ENCODE results near the gene TNIK.
"Not testable (repeated sequence)": the region's sequence is repeated elsewhere in the genome, so short reads cannot be mapped to it uniquely, and the experiment has no call there.

Gene TNIK

DNA sequence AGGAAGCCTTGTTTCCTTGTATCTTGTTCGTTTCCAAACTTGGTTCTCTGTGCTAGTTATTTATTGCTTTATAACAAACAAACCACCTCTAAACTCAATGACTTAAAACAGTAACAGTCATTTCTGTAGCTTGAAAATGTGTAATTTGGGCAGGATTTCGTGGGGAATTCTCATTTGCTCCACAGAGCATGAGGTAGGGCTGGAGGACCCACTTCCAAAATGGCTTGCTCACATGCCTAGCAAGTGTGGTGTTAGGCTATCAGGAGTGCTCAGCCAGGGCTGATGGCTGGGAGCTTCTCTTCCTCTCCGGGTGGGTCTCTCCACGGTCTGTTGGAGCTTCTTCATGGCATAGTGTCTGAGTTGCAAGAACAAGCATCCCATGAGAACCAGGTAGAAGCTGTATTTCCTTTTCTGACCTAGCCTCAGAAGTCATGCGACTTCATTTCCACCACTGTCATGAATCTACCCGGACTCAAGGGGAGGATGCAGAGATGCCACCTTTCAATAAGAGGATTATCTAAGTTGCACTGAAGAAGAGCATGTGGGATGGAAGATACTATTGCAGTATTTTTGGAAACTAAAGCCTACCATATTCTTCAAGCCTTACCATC lies 8.2 kb upstream of the TNIK start:
- DNase-seq (ENCODE audit: low spot score) = no peak

DNA sequence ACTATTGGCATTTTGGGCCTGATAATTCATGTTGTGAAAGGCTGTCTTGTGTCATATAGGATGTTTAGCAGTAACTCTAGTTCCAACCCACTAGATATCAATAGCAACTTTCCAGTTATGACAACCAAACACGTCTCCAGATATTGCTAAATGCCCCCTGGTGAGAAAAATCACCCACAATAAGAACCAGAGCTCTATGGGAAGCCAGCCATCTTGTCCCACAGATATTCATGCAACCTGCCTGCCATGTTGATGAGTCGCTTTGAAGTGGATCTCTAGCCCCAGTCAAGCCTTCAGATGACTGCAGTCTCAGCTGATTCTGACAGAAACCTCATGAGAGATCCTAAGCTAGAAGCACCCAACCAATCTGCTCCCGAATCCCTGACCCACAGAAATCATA lies 5.6 kb upstream of the TNIK start:
- no peak for DNase-seq (ENCODE audit: low spot score)

DNA sequence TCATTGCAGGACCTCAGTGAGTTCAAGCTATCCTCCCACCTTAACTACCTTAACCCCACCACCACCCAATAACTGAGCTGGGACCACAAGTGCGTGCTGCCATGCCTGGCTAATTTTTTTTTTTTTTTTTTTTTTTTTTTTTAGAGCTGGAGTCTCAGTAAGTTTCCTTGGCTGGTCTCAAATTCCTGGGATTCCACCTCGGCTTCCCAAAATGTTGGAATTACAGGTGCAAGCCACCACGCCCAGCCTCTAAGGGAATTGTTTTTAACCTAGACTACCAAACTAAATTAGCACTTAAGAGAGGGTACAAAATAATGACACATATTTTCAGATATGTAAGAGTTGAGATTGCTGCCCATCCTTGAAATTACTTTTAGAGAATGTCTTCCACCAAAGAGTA lies 4.3 kb upstream of the TNIK start:
- no peak for DNase-seq (ENCODE audit: low spot score)

DNA sequence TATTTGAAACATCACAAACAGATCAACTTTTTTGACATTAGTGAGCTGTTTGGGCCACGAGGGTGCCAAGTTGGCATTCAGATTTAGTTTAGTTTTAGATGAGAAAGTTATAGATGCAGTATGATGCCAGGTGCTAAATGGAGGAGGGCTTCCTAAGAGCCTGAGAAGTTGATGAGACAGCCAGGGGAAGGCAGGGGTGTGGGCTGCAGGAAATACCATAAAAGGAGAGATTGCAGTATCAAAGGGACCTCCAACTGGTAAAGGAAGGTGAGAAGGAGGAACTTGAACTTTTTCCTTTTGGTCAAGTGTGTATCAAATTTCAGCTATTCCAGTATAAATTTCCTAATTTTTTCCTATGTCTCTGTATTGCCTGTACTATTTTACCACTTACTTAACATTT lies 2.0 kb upstream of the TNIK start:
- DNase-seq (ENCODE audit: low spot score) = peak; percentile 19

DNA sequence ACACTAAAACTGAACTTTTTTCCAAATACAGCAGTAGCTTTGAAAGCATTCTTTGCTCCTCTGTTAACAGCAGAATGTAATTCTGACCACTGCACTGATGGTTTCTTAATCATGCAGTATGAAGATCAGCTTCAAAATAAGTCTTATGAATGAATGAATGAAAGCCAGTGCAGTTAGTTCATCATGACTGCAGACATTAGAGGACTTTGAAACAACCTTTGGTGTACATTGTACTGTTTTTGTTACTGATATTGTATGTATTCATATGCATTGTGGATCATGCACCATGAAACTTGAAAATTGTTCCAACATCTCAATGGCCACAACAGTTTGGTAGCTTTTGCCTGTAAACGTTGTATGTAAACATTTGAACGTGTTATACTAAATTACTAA lies 1.3 kb upstream of the TNIK start:
- no peak for DNase-seq (ENCODE audit: low spot score)

DNA sequence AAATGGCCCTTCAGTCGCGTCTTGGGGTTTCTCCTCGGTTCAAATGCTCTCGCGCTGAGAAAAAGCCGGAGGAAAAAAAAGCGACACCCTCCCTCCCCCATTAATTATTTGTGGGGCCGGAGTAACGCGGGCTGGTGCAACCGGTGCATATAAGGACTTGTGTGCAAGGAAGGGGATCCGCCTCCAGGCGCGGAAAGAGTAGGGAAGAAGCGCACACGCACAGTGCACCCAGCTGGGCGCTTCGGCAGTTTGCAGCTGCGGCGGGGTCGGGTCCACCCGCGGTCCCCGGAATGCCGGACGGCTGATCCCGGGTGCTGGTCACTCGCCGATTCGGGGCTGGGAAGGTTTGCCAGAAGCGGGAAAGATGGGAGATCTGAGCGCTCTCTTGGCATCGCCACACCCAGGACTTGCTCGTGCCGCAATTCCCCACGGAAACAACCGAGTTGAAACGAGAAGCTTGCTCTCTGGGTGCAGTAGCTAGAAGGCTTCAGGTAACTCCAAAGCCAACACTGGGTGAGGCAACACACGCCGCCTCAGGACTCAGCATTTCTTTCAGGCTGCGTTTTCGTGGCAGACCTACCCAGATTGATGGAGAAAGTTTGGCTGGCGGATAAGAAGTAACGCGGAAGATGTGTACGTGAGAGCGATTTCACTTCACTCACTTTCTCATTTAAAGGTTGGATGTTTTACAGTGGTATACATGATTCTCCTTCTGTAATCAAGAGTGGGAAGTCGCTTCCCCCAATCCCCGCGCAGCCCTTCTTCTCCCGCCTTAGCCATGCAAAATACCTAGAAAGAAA lies 720 bp upstream of the TNIK start:
- DNase-seq (ENCODE audit: low spot score) = peak; percentile 40

DNA sequence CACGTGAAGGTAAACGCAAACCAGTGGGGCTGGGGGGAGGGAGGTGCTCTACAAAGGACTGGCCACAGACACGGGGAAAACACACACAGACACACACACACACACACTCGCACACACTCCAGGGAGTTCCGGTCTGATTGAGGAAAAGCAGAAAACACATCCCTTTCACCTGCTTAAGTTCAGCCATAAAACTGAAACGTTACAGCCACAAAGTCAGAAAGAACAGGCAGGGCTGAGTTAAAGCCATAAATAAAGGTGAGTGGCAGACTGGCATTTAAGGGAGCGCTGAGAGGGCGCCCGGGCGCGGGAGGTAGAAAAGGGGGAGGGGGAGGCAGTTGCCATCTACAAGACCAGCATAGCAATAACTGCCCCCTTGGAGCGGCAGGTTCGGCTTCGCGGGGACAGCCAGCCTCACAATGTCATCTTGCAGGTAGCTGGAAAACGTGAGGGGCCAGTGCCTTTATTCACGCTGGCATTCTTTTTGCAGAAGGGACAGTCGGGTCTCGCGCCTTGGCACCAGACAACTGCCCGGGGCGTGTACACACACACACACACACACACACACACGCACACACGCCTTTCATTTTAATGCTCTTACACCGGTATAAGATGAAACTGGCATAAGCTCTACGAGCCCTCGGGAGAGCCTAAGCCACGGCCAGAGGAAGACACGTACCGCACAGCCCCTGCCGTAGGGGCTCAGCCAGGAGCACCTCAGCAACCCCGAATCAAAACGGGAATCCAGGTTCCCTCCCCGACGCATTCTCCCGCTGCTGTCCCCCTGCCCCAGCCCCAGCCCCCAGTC lies 866 bp downstream of the TNIK start:
- peak; percentile 30 for DNase-seq (ENCODE audit: low spot score)

DNA sequence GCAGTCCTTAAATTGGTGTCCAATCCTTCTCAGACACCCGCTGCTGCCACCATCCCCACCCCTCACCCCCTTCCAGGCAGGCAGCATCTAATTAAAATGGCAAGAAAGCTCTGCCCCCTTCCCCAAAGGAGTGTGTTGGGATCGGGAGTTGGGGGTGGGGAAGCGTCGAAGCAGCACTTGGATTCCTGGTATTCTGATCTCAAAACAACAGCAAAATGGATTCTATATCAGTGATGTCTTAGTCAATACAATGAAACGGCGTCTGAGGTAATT lies 1.4 kb downstream of the TNIK start:
- no peak for DNase-seq (ENCODE audit: low spot score)

DNA sequence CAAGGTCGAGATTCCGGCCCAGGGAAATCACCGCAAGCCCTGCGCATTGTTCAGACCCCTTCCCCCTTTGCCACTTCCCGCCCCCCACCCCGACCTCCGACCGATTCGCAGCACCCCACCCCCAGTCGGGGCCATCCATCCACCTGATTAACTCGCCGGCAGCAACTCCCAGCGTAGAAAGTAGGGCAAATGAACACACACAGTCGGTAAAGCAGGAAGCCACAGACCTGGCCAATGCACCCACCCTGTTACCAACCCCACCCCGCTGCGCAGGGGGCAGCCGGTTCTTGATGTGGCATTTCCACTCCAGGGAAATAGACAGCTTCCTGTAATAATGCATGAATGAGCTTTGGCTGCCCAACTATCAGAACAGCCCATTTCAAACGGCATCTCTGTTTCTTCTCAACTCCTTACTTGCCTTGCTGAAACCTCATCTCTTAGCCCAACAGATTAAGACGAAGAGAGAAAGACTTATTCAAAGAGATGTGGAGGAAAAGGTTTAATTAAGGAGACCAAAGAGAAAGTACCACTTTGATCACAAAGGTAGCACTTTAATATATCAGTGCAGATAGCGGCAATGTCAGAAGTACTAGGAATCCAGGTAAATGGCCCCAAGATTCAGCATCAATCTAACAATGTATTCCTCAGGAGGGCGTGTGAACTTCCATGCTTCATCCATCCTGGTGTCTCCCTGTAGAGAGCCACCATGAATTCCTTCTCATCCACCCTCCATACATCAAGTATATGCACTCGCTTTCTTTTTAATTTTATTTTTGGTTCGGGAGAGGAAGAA lies 1.9 kb downstream of the TNIK start:
- peak; percentile 39 for DNase-seq (ENCODE audit: low spot score)

DNA sequence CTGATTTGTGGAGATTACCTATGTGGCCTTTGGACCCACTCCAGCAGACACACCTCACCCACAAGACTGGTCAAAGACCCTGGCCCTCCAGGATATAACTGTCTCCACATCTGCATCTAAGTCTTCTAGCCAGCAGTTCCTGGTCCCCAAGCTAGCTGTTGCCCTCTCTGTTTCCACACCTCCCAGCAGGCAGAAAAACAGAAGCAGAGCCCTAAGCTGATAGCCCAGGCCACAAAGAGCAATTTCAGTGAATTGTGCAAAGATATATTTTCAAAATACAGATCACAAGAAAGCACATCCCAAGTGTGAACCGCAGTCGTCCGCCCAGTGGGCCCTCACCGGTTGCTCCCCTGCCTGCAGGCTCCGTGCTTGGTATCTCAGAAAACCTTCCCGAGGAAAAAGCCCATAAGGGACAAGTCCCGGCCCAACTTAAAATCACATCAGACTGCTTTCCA lies 2.6 kb downstream of the TNIK start:
- DNase-seq (ENCODE audit: low spot score) = peak; percentile 9

DNA sequence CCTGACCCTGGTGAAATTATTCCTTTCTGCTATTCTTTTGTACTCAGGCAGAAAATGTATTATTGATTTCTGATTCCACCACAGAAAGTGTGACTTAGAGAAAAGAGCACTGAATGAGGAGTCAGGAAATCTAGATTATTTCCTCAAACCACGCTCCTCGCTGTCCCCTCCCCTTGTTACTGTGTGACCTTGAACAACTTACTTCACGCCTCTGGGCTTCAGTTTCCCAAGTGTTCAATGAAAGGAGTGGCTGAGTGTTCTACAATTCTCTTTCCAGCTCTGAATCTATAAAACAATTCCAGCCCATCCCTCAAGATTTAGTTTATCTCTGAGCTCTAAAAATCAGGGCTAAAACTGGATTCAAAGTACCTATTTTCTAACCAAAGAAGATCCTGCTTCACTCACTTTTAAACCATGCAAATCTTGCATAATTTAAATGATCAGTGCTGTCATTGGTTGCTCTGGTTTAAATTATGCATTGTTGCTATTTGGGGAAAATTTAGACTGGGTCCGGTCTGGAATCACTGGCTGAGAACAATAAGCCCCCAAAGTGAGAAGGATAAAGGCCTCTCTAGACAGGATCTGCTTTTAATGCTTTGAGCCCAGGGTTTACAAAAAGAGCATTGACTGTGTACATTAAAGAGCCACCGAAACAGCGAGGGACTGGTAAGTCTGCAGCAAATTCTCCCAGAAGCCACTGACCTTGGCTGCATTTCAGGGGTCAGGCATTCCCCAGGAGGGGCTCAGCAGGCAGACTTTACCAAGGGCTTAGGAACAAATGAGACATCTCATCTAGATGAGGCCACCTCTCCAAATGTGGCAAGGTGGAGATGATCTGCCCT lies 3.2 kb downstream of the TNIK start:
- DNase-seq (ENCODE audit: low spot score) = no peak

DNA sequence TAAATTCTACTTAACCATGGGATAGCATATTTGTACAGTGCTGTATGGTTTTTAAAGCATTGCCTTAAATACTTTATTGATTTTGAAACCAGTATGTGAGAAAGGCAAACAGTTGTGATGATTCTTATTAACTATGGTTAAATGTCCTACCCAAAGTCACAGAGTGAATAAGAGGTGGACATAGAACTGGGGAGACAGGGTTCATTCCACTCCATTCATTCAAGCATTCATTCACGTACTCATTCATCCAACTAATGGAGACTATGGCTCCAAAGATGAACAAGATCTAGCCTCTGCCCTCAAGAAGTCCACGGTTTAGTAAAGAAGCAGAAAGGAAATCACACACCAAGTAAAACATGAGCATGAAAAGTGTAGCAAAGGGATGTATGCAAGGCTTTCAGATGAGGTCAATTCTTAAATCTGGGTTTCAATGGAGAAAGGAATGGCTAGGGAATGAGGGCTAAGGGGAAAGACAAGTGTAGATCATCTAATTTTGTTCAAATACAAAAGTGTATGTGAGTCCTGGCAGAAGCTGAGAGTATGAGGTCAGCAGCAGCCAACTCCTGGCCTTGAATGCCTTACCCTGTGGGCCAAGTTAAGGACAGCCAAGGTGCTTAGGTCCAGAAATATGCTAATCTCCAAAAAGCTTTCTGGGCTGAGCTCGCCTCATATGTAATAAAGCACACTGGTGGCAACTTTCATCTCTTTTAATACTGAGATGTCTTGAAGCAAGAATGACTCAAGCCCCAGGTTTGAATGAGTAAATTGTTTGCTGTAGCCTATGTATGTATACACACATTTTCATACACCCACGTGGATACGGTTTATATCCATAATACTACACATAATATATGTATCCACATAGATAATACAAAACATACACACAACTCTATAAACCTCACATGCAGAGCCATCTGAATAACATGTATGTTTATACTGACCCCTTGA lies 4.3 kb downstream of the TNIK start:
- peak; percentile 15 for DNase-seq (ENCODE audit: low spot score)

DNA sequence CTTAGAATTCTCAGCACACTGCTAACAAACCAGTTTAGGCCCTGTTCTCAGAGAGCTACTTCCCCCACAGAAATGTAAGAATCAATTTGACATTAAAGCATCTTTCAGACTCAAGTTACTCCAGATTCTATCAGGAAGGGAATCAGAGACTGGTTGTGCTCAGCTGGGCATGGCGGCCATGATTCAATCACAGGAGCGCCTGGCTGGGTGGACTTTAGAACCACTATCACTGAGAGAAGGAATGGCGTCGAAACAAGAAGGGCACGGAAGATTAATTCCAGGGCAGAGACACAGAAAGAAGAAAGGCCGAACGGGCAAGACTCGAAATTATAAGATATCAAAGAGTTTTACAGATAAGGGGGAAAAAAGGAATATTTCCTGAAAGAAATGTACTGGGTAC lies 6.2 kb downstream of the TNIK start:
- no peak for DNase-seq (ENCODE audit: low spot score)

DNA sequence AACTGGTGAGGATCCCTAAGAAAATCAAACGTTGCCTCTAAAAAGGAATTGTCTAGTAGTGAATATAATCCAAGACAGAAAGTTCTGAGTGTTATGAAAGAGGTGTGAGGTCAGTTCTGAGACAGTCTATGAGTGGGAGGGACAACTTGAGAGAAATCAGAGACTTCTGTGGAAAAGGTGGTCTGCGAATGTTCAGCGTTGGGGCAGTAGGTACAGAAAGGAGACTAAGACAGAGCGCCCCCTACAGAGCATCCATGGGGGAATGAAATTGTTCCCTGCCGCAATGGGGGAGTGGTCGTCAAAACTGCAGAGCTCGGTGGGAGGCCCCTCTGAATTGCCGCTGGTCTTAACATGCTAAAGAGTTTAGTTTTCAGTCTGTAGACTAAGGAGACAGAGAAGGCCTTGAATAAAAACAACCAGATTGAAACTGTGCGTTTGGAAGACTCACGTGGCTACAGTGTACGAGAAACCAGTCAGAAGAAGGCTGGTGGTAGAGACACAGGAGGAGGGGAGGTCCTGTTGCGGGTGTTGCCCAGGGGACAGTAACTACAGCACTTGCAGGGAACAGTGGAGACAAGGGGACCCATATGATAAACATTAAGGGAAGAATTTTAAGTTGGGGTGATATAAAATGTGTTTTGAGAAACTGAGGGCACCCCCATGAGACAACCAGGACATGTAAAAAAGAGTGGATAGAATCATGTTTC lies 6.9 kb downstream of the TNIK start:
- no peak for DNase-seq (ENCODE audit: low spot score)

DNA sequence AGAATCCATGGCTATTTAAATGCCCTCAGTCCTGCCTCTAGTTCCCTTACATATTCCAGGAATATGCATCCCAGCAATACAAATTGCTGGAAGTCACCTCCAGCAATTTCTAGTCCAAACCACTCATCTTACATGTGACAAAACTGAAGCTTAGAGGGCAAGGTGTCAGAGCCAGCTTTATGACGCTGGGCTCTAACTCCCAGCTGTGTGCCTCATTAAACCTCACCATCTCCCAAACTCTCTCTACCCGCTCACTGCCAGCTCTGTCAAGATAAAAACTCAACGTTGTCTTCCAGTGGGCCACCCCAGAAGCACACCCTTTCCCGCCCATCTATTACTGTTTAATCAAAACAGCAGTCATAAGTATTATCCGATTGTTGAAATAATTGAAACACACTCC lies 7.9 kb downstream of the TNIK start:
- no peak for DNase-seq (ENCODE audit: low spot score)

DNA sequence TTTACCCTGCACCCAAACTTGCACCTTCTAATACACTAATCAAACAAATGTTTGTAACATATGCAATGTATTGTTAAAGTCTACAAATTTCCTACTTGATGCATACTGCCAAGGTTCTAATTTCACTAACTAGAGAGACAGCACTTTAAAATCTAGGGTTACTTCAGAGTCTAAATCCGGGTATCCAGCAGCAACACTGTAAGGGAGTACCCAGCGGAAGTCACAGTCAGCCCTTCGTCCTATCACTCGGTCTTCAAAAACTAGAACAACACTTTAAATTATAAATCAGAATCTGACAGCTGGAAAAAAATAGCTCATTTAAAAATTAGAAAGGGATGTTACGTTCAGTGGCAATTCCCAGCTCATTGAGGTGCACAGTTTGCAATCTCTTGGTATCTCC lies 8.3 kb downstream of the TNIK start:
- no peak for DNase-seq (ENCODE audit: low spot score)

DNA sequence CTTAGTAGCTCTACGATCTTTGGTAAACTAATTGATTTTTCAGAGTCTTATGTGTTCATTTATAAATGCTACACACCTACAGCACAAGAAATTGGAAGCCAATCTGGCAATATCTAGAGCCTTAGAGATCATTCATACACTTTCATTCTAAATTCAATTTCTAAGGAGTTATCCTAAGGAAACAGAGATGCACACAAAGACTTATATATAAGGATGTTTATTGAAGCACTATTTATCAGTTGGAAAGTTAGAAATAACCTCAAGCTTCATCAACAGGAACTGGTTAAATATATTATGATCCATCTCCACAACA lies 12.7 kb downstream of the TNIK start:
- DNase-seq (ENCODE audit: low spot score) = not testable (repeated sequence)

DNA sequence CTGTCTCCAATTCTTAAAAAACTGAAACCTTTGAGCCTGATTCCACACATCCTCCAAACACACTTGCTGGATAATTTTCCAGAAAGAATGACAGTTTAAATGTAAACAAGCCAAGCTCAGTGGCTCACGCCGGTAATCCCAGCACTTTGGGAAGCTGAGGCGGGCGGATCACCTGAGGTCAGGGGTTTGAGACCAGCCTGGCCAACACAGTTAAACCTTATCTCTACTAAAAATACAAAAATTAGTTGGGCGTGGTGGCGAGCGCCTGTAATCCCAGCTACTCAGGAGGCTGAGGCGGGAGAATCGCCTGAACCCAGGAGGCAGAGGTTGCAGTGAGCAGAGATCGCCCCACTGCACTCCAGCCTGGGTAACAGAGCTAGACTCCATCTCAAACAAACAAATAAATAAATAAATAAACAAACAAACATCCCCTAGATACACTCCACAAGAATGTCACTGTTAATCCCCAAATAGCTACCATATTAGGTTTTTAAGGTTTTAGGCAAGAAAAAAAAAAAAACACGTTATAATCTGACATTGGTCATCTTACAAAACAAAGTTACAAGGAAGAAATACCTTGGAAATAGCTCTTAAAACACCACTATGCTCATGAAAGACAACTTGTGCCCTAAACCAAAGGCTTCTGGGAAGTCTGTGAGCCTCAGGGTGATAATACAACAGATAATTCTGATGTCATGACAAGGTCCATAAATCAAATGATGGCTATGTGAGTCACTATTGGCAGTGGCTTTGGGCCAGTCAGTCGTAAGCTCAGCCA lies 13.2 kb downstream of the TNIK start:
- no peak for DNase-seq (ENCODE audit: low spot score)

DNA sequence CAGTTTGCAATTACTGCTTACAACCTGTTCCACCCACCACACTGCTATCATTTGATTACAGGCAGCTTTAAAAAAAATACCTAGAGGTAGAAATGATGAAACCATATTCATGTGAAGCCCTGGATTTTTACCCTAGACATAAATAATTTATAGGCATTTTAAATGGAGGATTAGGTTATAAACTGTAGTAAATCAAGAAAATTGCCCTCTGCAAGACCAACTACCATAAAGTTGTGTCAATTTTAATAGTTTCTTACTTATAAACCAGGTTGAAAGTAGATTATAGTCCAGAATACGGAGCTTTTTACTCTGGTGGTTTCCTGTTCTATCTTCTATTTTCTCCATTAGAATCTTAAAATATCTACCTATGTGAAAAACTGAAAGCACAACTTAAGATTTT lies 13.9 kb downstream of the TNIK start:
- DNase-seq (ENCODE audit: low spot score) = no peak
